Activated T-cell treated with anti-CD3 and anti-CD28 coated beads, Interleukin-2, amount 50 U/mL, for 24 hours (primary cell): ENCODE measurements around the gene SNX17.

Source experiments
- DNase-seq: peaks from one replicate; pipeline ENCODE4 v3.0.0-alpha.2; 2020
- H3K27ac Mint-ChIP-seq: 2 replicates; pipeline ENCODE4 v1.8.0; 2020; ENCODE audit warnings: mild to moderate bottlenecking, mixed read lengths
- H3K27me3 Mint-ChIP-seq: 2 replicates; pipeline ENCODE4 v1.8.0; 2020; ENCODE audit warnings: mixed read lengths
- H3K36me3 Mint-ChIP-seq: 2 replicates; pipeline ENCODE4 v1.8.0; 2020; ENCODE audit warnings: low read depth, mixed read lengths
- H3K4me1 Mint-ChIP-seq: 2 replicates; pipeline ENCODE4 v1.8.0; 2020; ENCODE audit warnings: low read depth, mixed read lengths
- H3K4me3 Mint-ChIP-seq: 2 replicates; pipeline ENCODE4 v1.8.0; 2020; ENCODE audit warnings: mild to moderate bottlenecking, moderate library complexity, mixed read lengths
- H3K9me3 Mint-ChIP-seq: 2 replicates; pipeline ENCODE4 v1.8.0; 2020; ENCODE audit warnings: mixed read lengths

SNX17 gene

DNA sequence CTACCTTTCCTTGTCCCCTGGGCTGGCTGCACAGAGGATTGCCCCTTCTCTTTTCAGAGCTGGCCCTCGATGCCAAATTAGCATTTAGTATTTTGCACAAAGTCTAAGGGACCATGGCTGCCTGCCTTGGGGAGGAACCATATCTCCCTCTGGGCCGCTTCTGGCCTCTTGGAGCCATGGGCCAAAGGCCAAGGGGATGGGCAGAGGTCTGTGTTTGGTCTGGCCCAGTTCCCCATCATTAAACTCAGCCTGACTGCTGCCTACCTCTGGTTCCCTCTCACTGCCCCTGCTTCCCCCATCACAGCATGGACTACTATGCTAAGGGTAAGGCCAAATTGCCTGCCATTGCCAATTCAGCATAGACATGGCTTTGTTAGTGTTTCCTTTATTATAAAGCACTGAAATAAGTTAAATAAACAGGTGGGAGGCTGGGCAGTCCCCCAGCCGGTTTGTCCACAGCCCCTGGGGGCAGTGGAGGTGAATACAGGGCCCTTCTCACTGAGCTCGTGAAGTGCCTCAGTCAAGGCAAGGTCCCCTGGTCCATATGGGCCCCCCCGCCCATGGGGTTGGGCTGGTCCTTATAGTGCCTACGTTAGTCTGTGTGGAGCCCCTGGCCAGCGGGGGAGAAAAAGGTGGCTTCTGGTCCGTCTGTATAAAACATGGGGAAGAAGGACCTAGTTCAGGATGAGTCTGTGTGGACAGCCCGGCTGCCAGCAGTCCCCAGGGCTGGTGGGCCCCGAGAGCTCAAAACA, 6.6 kb downstream of the SNX17 start:
- Mint-ChIP-seq H3K27ac (peak overlapping the region; percentile 83), H3K9me3 (no peaks in the 10 kb centered on the region), H3K36me3 (peaks cover 97% of the 10 kb centered on the region), H3K4me3 (no peak overlapping the region), H3K4me1 (peaks cover 57% of the 10 kb centered on the region), H3K27me3 (no peaks in the 10 kb centered on the region)
- no peak for DNase-seq

DNA sequence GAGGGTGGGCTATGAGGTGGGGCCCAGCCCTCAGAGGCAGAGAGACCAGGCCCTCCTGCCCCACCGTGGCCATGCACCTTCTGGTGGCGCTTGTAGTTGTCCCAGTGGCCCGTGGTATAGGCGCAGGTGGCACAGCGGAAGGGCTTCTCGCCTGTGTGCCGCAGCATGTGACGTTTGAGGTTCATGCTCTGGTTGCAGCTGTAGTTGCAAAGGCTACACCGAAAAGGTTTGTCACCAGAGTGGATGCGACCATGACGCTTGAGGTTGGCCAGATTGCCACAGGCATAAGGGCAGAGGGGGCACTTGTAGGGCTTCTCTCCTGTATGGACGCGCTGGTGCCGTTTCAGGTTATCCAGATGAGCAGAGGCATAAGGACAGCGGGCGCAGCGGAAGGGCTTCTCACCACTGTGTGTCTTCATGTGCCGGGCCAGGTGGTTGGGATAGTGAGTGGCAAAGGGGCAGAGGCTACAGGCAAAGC, 7.2 kb downstream of the SNX17 start:
- peak overlapping the region; percentile 83 for H3K27ac Mint-ChIP-seq
- H3K27me3 Mint-ChIP-seq, result no peaks in the 10 kb centered on the region
- peaks cover 97% of the 10 kb centered on the region for H3K36me3 Mint-ChIP-seq
- no peak for DNase-seq
- H3K4me1 Mint-ChIP-seq, result peaks cover 52% of the 10 kb centered on the region
- H3K4me3 Mint-ChIP-seq, result no peak overlapping the region
- no peaks in the 10 kb centered on the region for H3K9me3 Mint-ChIP-seq

DNA sequence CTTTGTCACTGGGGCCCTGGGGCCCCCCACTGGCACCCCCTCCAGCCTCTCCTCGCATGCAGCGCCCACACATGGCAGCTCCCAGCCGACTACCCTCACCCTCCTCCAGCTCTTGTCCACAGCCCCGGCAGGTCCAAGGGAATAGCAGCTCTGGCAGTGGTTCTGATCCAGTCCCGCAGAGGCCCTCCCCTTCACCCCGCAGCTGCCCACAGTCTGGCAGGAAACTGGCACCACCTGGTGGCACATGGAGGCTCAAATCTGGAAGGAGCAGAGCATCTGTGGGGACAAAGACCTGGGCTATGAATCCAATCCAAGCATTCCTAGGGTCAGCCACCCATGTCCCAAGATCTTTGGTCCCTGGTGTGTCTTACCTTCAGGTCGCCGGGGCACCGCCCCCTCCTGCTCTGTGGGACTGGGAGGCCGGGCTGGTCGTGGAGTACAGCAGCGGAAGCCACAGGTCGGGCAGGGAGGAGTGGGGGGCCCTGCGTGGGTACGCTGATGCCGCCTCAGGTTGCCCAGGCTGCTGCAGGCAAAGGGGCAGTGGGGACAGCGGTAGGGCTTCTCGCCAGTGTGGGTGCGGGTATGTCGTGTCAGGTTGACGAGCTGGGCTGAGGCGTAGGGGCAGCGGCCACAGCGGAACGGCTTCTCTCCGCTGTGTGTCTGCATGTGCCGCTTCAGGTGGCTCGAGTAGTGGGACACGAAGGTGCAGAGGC, 7.8 kb downstream of the SNX17 start:
- DNase-seq, result peak; percentile 46
- Mint-ChIP-seq H3K4me3 (no peak overlapping the region), H3K9me3 (no peaks in the 10 kb centered on the region), H3K36me3 (peaks cover 97% of the 10 kb centered on the region), H3K27ac (peak overlapping the region; percentile 83), H3K4me1 (peaks cover 47% of the 10 kb centered on the region), H3K27me3 (no peaks in the 10 kb centered on the region)

DNA sequence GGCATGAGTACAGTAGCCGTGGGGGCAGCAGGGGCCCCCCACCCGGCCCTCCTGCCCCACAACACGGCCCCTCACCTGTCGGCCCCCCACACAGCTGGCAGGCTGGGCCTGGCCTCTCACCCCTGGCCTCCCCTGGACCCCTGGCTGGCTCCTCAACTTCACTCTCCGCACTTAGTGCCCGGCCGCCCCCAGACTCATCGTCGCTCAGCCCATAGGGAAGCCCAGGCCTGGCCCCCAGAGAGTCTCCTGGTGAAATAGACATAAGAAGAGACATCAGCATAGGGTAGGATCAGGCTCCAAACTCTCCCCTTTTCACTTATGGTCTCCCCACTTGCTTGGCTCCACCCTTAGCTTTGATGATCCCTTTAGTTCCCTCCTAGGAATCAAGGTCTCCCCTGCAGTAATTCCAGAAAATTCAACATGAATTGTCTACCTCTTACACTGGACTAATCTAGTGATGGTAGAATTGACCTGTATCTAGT, 8.4 kb downstream of the SNX17 start:
- Mint-ChIP-seq H3K27ac (peak overlapping the region; percentile 95), H3K4me3 (peak overlapping the region; percentile 86), H3K9me3 (no peaks in the 10 kb centered on the region), H3K4me1 (peaks cover 43% of the 10 kb centered on the region), H3K36me3 (peaks cover 97% of the 10 kb centered on the region), H3K27me3 (no peaks in the 10 kb centered on the region)
- DNase-seq, result no peak

DNA sequence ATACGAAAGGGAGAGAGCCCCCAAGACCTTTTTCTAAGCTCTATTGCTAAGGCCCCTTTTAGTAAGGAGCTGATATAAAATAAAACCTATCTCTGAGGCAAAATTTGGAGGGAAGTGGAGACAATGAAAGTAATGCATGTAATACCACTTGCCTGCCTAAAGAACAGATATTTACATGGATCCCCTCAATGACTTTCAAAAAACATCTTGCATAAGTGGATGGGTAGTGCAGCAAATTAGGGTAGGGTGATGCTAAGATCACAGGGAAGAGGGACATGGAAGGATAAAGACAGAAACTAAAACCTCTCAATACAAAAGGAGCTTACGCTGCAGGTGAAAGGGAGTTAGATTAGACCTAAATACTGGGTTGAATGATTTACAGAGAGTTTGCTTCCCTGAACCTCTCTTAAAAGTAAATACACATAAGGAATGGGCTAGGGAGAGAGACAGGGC, 9.0 kb downstream of the SNX17 start:
- peaks cover 97% of the 10 kb centered on the region for H3K36me3 Mint-ChIP-seq
- H3K4me3 Mint-ChIP-seq, result peak overlapping the region; percentile 86
- H3K27me3 Mint-ChIP-seq, result no peaks in the 10 kb centered on the region
- H3K27ac Mint-ChIP-seq, result peak overlapping the region; percentile 95
- peaks cover 44% of the 10 kb centered on the region for H3K4me1 Mint-ChIP-seq
- no peak for DNase-seq
- H3K9me3 Mint-ChIP-seq, result no peaks in the 10 kb centered on the region

DNA sequence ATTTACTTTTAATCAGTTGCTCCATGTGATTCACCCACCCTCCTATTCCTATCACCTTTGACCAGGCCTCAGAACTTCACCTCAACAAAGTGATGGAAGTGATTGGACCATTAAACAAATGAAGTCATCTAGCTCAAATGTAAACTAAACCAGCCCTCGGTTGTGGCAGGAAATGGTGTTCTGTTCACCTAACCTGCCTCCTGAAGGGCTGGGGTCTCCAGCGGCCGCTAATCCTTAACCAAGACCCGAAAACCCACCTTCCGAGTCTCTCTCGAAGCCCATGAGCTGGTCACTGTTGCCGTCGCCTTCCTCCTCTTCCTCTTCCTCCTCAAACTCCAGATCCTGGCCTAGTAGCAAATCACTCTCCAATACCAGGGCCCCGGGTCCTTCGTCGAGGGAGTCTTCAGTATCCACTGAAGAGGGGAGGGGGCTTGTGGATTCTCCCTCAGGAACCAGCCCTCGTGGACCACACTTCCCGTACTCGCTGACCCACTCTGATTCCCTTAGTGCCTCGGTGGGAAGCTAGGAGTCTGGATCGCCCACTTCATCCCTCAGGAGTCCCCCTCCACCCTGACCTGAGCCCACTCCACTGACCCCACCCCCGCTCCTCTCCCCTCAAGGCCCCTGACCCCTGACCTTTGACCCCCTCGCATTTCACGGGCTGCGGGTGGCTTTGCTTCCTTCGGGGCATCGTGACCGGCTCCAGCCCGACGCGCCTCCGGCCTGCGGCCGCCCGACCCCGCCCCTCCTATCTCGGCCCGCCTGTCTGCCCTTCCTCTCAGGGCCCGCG, 9.6 kb downstream of the SNX17 start:
- Mint-ChIP-seq H3K4me3 (peak overlapping the region; percentile 86), H3K9me3 (no peaks in the 10 kb centered on the region), H3K36me3 (peaks cover 97% of the 10 kb centered on the region)

DNA sequence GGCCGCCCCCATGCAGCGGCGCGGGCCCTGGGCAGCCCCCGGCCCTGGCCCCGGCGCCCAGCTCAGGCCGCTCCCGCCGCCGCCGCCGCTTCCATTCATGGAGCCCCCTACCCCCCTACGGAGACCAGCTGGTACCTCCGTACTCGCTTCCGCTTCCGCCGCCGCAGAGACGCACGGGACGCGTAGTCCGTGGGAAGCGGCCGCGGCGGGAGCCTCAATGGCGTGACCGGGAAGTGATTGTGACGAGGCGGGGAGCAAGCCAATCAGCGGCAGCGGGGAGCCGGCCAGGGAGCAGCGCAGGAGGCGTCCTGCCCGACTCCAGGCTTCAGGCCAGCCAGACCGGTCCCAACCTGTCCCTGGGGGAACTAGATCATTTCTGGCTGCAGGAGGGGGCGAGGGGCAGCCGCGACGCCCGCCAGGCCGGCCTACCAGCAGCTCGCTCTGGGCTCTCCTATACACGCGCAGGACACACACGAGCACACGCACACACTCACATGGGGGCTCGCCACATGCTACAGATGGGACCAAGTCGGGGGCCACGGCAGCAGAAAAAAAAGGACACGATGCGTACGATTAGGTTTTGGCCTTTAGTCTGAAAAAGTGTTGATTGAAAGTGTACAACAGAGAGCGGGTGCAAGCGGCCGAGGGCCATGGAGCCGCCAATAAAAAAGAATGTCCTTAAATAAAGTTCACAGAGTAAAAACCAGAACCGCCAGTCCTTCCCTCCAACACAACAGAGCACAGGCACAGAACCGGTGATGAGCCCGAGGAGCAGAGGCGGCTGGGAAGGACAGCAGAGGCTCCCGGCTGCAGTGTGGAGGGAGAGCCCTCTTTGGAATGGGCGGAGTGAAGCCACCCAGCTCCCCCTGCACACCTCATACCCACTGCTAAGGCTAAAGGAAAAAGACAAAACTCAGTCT, 10.5 kb downstream of the SNX17 start, which contains the start of gene ZNF513:
Gene ZNF513 (minus strand): TSS at position 109 of the 920 bp plus-strand sequence. CDS start 208 bp downstream, outside the sequence.
- Mint-ChIP-seq H3K4me1 (peaks cover 45% of the 10 kb centered on the region), H3K4me3 (peak within 1 kb of the TSS; percentile 86), H3K9me3 (no peaks in the 10 kb centered on the region), H3K36me3 (peaks cover 97% of the 10 kb centered on the region), H3K27me3 (no peaks in the 10 kb centered on the region), H3K27ac (peak within 1 kb of the TSS; percentile 97)
- DNase-seq, result peak; percentile 92

More for the DNA sequence above, 9.6 kb downstream of the SNX17 start:
- no peak for DNase-seq
- Mint-ChIP-seq H3K27ac (peak overlapping the region; percentile 95), H3K4me1 (peaks cover 42% of the 10 kb centered on the region), H3K27me3 (no peaks in the 10 kb centered on the region)

DNA sequence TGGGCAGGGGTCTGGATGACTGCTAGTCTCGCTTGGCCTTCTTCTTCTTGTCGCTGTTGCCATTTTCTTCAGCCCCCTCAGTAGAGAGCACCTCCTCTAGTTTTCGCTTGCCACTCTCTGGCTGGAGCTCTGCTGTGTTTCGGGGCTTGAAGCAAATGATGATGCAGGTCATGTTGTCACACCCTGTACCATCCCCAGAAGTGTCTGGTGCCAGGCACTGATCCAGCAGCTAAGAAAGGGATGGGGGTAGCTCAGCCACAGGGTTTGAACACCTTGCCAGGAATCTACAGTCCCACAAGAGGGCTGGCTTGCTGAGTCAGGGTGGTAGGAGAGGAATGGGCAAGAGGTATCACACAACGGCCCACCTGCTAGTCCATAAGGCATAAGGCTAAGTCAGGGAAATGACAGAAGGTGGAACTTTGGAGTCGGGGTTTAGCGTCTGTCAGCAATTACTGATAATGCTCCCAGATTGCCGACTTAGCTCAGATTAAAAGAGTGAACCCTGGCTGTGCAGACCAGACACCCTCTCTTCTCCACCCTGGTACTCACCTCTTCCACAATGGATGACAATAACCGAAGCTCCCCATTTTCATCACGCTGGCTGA, 11.3 kb downstream of the SNX17 start:
- Mint-ChIP-seq H3K4me3 (peak overlapping the region; percentile 86), H3K36me3 (peaks cover 96% of the 10 kb centered on the region), H3K9me3 (no peaks in the 10 kb centered on the region), H3K27ac (peak overlapping the region; percentile 97), H3K27me3 (no peaks in the 10 kb centered on the region), H3K4me1 (peaks cover 45% of the 10 kb centered on the region)
- no peak for DNase-seq

DNA sequence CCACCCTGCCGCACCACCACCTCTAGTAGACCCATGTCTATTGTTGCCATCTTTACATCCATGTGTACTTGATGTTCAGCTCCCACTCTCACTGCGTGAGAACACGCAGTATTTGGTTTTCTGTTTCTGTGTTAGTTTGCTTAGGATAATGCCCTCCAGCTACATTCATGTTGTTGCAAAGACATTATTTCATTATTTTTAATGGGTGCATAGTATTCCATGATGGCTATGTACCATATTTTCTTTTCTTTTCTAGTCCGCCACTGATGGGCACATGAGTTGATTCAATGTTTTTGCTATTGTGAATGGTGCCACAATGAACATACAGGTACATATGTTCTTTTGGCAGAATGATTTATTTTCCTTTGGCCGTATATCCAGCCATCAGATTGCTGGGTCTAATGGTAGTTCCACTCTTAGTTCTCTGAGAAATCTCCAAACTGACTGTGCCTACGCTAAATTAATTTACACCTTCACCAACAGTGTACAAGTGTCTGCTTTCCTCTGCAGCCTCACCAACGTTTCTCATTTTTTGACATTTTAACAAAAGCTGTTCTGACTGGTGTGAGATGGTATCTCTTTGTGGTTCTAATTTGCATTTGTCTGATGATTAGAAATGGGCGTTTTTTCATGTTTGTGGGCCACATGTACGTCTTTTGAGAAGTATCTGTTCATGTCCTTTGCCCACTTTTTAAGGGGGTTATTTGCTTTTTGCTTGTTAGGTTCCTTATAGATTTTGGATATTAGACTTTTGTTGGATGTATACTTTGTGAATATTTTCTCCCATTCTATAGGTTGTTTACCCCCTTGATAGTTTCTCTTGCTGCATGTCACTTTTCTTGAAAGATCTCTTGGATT, 20.6 kb downstream of the SNX17 start:
- no peaks in the 10 kb centered on the region for H3K9me3 Mint-ChIP-seq
- H3K27ac Mint-ChIP-seq, result peak overlapping the region; percentile 75
- peaks cover 72% of the 10 kb centered on the region for H3K36me3 Mint-ChIP-seq
- DNase-seq, result no peak
- peaks cover 32% of the 10 kb centered on the region for H3K4me1 Mint-ChIP-seq
- no peak overlapping the region for H3K4me3 Mint-ChIP-seq
- no peaks in the 10 kb centered on the region for H3K27me3 Mint-ChIP-seq

DNA sequence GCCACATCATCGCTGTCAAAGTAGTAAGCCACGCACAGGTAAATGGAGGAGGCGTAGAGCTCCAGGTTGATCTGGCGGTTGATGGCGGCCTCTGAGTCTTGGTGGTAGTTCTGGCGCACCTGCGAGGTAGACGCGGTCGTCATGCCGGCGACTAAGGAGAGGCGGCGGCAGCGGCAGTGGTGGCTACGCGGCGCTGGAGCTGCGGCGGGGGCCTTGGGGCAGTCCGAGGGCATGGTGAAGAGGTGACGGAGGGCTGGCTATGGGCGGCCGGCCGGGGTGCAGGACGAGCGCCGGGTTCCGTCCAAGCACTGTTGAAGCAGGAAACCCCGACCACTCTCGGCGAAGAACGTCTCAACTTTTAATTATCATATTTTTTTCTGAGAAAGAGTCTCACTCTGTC, 22.8 kb downstream of the SNX17 start:
- Mint-ChIP-seq H3K27ac (no peak overlapping the region), H3K4me1 (peaks cover 48% of the 10 kb centered on the region), H3K9me3 (no peaks in the 10 kb centered on the region), H3K36me3 (peaks cover 75% of the 10 kb centered on the region), H3K27me3 (no peaks in the 10 kb centered on the region), H3K4me3 (no peak overlapping the region)
- DNase-seq, result no peak

DNA sequence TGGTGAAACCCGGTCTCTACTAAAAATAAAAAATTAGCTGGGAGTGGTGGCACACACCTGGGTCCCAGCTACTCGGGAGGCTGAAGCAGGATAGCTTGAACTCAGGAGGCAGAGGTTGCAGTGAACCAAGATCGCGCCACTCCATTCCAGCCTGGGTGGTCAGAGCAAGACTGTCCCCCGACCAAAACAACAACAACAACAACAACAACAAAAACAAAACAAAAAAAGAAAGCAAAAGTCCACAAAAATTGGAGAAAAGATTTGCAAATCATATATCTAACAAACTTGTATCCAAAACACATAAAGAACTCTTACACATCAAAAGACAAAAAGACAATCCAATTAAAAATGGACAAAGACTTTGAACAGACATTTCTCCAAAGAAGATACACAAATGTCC, 28.5 kb downstream of the SNX17 start:
- H3K27me3 Mint-ChIP-seq, result no peaks in the 10 kb centered on the region
- no peak overlapping the region for H3K27ac Mint-ChIP-seq
- DNase-seq, result no peak
- peaks cover 53% of the 10 kb centered on the region for H3K4me1 Mint-ChIP-seq
- H3K9me3 Mint-ChIP-seq, result no peaks in the 10 kb centered on the region
- no peak overlapping the region for H3K4me3 Mint-ChIP-seq
- H3K36me3 Mint-ChIP-seq, result peaks cover 72% of the 10 kb centered on the region

DNA sequence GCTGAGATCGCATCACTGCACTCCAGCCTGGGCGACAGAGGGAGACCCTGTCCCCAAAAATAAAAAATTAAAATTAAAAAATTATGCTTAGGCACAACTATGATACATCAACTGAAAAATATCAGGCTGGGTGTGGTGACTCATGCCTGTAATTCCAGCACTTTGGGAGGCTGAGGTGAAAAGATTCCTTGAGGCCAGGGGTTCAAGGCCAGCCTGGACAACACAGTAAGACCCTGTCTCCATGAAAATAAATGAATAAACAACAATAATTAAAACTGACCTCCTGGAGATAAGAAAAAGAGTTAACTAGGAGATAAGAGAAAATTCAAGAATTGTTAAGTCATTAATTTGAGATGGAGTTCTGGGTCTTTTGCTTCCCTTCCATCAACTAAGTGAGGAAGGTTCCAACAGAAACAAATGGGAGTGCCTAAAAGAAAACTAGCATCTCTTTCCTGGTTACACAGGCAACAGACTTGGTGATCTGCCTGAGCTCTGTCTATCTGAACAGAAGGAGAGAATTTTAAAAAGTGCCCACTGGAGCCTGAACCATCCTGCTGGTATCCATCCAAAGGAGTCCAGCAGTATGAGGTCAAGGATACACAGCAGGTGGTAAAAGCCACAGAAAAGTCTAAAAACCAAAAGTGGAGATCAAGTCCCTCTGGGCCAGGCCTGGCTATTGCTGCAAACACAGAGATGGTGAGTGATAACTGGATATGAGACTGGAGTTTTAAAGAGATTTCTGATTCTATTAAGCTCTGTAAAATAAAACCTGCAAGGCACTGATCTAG, 30.1 kb downstream of the SNX17 start:
- Mint-ChIP-seq H3K27ac (peak overlapping the region; percentile 62), H3K4me1 (peaks cover 58% of the 10 kb centered on the region), H3K4me3 (no peak overlapping the region)

More for the DNA sequence above, 30.1 kb downstream of the SNX17 start:
- Mint-ChIP-seq H3K9me3 (no peaks in the 10 kb centered on the region), H3K27me3 (no peaks in the 10 kb centered on the region), H3K36me3 (peaks cover 81% of the 10 kb centered on the region)
- no peak for DNase-seq
